HL-60/S4 treated with phorbol 12-myristate 13-acetate at 8.2 ng/mL for 4 days and 3 days (cell line): ENCODE measurements around the gene PPP1R9B.

Experiments used
- in situ Hi-C: fragments of 300-500 bp; cut with MboI; formaldehyde crosslinking; loops from 2 replicates; pipeline ENCODE4 v1.15.0; 2022; ENCODE audit warnings: low sequenced_read_pairs

Gene PPP1R9B

GRCh38 chr17:50188921-50189549 is 38.6 kb upstream of the PPP1R9B start:
- in situ Hi-C loops = no loop called here

GRCh38 chr17:50188531-50188920 is 38.0 kb upstream of the PPP1R9B start:
- in situ Hi-C loops = no loop called here

- in situ Hi-C loops = no loop called here
Observed at GRCh38 chr17:50187751-50188530, 37.5 kb upstream of the PPP1R9B start.

GRCh38 chr17:50187394-50187725 is 36.9 kb upstream of the PPP1R9B start:
- in situ Hi-C loops = no loop called here

- in situ Hi-C loops = no loop called here
Observed at GRCh38 chr17:50186661-50187393, 36.4 kb upstream of the PPP1R9B start.

- in situ Hi-C loops = no loop called here
Observed at GRCh38 chr17:50185631-50186471, 35.4 kb upstream of the PPP1R9B start.

GRCh38 chr17:50184611-50185398 is 34.3 kb upstream of the PPP1R9B start:
- in situ Hi-C loops = no loop called here

- in situ Hi-C loops = no loop called here
Observed at GRCh38 chr17:50184064-50184463, 33.6 kb upstream of the PPP1R9B start.

GRCh38 chr17:50183421-50183994 is 33.0 kb upstream of the PPP1R9B start:
- in situ Hi-C loops = no loop called here

- in situ Hi-C loops = no loop called here
Observed at GRCh38 chr17:50182783-50183420, 32.4 kb upstream of the PPP1R9B start.

- in situ Hi-C loops = no loop called here
Observed at GRCh38 chr17:50181591-50182560, 31.4 kb upstream of the PPP1R9B start.

GRCh38 chr17:50181144-50181543 is 30.7 kb upstream of the PPP1R9B start:
- in situ Hi-C loops = no loop called here

GRCh38 chr17:50180620-50181019 is 30.1 kb upstream of the PPP1R9B start:
- in situ Hi-C loops = no loop called here

GRCh38 chr17:50180111-50180510 is 29.6 kb upstream of the PPP1R9B start:
- in situ Hi-C loops = no loop called here

- in situ Hi-C loops = no loop called here
Observed at GRCh38 chr17:50177983-50178834, 27.7 kb upstream of the PPP1R9B start.

- in situ Hi-C loops = no loop called here
Observed at GRCh38 chr17:50177476-50177875, 27.0 kb upstream of the PPP1R9B start.

GRCh38 chr17:50176559-50177357 is 26.3 kb upstream of the PPP1R9B start:
- in situ Hi-C loops = no loop called here
